GM18511 (cell line): ENCODE results near the gene VAC14.

Source experiments
- ATAC-seq: cut with Tn5 transposase; IDR thresholded peaks from one replicate; pipeline ENCODE4 v1.9.1; 2021; ENCODE audit warnings: mild to moderate bottlenecking, moderate library complexity; ENCODE audit not compliant: unreplicated experiment

Gene VAC14

GRCh38 chr16:70709942-70710341 is 91.0 kb downstream of the VAC14 start:
- ATAC-seq, result no peak

- no peak for ATAC-seq
Observed at GRCh38 chr16:70709457-70709856, 91.5 kb downstream of the VAC14 start.

- ATAC-seq, result no peak
Observed at GRCh38 chr16:70708366-70709246, 92.4 kb downstream of the VAC14 start.

- no peak for ATAC-seq
Observed at GRCh38 chr16:70706948-70707465, 94.0 kb downstream of the VAC14 start.

- ATAC-seq, result no peak
Observed at GRCh38 chr16:70705056-70705455, 95.9 kb downstream of the VAC14 start.

GRCh38 chr16:70704586-70704985 is 96.4 kb downstream of the VAC14 start:
- ATAC-seq, result no peak

GRCh38 chr16:70703835-70704381 is 97.0 kb downstream of the VAC14 start:
- no peak for ATAC-seq

- ATAC-seq, result no peak
Observed at GRCh38 chr16:70703041-70703834, 97.7 kb downstream of the VAC14 start.

- no peak for ATAC-seq
Observed at GRCh38 chr16:70702624-70703023, 98.3 kb downstream of the VAC14 start.

GRCh38 chr16:70701998-70702397 is 99.0 kb downstream of the VAC14 start:
- no peak for ATAC-seq

- ATAC-seq, result no peak
Observed at GRCh38 chr16:70701596-70701995, 99.4 kb downstream of the VAC14 start.

- no peak for ATAC-seq
Observed at GRCh38 chr16:70701036-70701435, 99.9 kb downstream of the VAC14 start.

GRCh38 chr16:70700101-70701020 is 100.6 kb downstream of the VAC14 start:
- ATAC-seq, result no peak

GRCh38 chr16:70699696-70700095 is 101.3 kb downstream of the VAC14 start:
- ATAC-seq, result no peak

GRCh38 chr16:70698901-70699300 is 102.1 kb downstream of the VAC14 start:
- ATAC-seq, result no peak

GRCh38 chr16:70697594-70698170 is 103.3 kb downstream of the VAC14 start:
- ATAC-seq, result no peak

- no peak for ATAC-seq
Observed at GRCh38 chr16:70696952-70697593, 103.9 kb downstream of the VAC14 start.

GRCh38 chr16:70696355-70696754 is 104.6 kb downstream of the VAC14 start:
- no peak for ATAC-seq

GRCh38 chr16:70695331-70696070 is 105.5 kb downstream of the VAC14 start:
- ATAC-seq, result no peak
